HG03439 (cell line): Measurements from ENCODE around the gene THADA.

ENCODE experiments used
- ATAC-seq: cut with Tn5 transposase; IDR thresholded peaks from one replicate; pipeline ENCODE4 v1.9.1; 2021; ENCODE audit warnings: mild to moderate bottlenecking, moderate library complexity; ENCODE audit not compliant: unreplicated experiment

The THADA gene

DNA sequence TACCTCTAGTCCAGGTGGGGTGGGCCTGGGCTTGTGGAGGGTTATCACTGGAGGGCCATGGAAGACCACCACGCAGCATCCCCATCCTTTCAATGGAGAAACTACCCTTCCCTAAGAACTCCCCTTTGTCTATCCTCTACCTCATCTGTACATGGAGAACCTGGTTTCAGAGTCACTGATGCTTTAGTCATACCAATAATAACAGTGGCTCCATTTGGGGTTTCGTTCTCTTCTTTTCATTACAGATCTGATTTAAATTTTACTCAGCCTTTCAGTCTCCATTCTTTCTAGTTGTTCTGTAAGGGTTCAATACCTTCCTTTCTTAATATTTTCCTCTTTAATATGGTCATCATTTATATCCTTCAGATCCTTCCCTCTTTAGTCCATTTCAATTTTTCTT, 314.8 kb downstream of the THADA start:
- no peak for ATAC-seq

DNA sequence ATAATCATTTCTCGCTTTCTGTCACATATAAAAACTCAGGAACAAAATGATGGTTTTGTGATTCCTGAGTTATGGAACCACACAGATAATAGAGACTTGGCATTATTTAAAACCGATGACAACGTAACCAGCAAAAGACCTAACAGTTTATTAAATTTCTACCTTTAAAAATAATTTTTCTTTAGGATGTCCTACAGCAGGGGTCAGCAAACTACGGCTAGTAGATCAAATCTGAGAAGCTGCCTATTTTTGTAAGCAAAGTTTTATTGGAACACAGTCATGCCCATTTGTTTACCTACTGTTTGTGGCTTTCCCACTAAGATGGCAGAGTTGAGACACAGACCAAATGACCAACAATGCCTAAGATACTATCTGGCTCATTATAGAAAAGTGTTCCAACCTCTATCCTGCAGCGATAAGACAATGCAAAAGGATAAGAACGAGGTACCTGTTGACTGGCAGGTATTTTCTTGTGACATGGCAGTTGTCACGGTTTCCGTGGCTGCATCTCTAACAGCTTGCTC, 316.5 kb downstream of the THADA start:
- ATAC-seq: no peak

DNA sequence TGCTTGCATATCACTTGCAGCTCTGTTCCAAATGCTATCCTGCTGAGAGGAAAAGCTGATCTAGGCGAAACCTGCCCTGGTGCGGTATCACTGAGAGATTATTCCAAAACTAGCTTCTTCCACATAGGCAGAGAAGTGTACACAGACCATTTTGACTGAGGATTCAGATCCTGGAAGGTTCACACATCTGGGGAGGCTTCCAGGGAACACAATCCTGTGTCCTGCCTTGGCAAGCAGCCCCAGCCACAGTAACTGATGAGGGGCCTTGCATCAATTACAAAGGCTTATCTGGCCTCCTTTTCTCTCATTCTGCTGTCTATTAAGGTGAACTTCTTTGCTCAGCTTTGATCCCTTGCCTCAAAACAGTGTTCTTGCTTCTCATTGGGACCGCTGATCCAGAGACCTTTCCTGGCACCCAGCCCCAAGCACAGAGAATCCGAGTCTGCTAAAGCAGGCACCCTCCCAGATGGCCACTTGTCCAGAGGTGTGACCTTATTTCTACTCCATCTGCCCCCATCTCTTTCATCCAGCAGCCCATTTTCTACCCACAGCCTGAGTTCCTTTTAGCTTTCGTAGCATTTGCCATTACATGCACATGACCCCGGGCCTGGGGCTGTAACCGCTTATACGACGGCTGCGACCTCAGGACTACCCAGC, 317.1 kb downstream of the THADA start:
- ATAC-seq: no peak

DNA sequence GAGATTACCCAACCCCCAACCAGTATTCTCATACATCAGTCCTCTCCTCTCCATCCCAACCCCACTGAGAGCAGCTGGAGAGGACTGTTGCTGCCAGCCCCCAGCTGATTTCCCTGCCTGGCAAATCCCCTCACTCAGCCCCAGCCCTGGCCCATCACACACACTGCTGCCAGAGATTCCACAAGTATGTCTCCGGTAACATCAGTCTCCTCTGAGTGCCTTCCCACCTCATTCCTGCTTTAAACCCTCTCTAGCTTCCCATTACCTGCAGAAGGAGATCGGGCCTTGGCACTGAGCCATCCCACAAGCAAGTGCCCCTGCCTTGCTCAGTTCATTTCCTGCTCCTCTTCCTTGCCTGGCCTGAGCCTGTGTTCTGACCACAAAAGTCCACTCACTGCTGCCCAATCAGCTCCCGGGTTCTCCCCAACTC, 318.9 kb downstream of the THADA start:
- no peak for ATAC-seq

DNA sequence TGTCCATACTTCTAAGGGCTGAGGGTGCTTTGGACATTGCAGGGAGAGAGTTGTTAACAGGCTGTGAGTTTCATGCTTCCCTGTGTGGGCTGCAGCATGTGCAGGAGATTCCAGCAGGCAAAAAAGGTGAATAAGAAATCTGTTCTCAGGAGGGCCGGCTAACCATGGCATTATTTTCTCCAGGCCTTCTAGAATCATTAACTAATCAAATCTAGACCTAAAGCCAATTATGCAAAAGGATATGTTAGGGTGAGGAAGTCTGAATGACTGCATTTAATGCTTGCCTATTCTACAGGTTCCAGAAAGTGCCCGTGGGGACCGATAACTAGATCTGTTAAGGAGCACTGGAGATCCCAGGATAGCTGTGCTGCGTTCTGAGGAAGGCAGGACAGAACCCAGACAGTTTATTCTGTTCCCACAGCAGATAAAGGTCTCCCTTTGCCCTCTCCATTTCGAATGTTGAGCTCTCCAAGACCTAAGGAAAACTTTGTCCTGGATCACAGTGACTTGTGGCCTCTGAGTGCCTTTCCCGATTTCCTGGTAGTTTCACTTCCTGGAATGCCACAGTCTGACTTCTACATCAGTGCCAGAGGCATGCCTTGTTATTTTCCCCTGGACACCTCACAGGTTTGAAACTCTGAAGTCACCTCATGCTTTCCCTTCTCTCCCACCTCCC, 319.4 kb downstream of the THADA start:
- ATAC-seq: no peak

DNA sequence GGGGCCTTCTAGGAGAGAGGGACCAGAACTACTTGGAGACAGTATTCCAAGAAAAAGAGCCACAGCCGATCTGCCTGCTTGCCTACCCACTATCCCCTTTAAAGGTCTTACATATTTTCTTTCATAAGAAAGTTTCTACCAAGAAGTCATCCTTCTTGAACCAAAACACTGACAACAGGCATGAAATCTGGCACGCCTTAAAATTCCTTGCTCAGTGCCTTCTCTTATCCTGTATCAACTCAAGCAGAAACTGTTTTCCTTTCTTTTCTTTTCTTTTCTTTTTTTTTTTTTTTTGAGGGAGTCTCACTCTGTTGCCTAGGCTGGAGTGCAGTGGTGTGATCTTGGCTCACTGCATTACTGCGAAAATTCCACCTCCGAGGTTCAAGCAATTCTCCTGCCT, 321.1 kb downstream of the THADA start:
- no peak for ATAC-seq

DNA sequence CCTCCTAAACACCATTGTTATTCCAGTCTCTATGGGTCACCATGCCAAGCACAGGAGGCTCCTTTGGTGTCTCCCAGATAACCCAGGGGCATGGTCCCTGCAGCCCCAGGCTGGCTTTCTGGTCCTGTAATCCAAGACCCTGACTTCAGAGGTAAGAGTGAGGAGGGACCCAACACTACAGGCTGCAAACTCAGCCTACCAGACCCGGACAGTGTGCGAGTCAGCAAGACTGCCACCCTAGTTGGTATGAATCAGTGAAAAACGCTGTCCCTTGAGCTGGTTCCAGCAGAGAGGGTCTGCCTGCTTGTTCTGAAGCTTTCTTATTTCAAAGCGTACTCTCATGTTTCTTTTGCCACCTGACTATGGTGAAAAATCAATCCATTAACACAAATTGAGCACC, 321.8 kb downstream of the THADA start:
- no peak for ATAC-seq

DNA sequence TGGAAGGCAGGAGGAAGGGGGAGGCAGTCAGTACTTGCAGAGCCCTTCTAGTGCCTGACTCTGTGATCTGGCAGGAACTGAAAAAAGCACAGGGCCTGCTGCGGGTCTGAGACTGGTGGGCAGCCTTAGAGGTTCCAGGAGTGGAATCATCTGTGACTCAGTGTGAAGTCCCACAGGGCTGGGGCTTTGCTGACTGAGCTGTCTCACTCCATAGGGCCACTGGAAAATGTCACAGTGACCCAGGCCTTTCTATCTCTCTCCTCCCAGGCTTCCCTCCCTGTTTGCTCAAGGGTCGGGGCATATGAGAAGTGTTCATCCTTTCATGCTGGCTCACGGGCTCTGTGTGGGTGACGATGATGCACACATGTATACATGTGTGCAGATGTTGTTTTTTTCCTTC, 322.3 kb downstream of the THADA start:
- ATAC-seq: no peak

DNA sequence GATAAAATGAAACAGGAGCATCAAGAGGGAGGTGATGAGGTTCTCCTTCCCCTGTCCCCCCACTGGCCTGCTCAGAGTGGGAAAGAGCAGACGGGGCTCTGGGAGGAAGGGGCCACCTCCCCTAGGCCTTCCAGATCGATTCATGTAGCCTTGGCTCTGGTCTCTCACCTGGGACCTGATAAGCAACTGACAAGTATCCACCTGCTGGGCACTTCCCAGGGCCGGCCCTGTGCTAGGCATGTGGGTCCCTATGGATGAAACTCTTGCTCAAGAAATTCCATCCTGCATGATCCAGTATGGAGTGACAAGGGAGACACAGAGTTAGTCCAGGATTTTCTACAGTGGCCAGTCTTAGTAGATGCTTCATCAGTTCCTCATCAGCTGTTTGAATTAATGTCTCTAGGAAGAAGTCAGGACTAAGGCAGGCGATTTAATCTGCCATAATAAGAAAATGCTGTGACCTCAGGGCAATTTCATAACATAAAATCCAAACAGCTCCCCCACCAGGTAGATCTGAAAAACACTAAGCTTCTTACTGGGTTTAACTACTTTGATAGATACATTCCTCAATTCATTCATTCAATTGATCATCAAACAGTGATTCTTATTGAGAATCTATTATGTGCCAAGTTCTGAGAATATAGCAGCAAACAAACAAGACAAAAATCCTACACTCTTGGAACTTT, 324.8 kb downstream of the THADA start:
- ATAC-seq: no peak

DNA sequence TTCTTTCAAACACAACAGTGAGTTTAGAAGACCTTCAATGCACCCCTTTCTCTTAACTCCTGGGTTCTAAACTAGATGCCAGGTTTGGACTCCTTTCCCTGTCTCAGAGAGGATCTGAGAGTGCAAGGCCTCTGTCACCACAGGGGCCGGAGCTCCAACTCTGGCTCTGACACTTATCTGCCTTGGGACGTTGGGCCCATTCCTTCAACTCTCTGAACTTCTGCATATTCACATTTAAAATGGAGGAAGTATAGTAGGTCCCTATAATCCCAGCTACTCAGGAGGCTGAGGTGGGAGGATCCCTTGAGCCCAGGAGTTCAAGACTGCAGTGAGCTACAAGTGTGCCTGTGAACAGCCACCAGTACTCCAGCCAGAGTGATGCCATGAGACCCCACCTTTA, 325.4 kb downstream of the THADA start:
- no peak for ATAC-seq

DNA sequence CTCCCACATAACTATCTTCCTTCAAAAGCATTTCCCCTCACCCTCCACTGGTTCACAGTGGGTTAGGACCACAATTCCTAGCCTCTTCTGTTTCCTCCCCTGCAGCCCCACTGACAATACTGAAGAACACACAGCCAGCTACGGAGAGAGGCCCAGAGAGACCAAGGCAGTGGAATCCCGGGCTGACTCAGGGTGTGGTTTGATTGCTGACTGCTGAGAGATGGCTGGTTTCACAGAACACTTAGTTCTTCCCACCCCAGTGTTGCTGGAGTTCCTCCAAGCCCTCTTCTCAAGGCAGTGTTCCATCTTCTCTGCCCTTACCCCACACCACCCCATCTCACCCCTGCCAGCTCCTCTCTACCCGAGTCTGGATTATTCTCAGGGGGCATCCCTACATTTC, 326.1 kb downstream of the THADA start:
- ATAC-seq: no peak

DNA sequence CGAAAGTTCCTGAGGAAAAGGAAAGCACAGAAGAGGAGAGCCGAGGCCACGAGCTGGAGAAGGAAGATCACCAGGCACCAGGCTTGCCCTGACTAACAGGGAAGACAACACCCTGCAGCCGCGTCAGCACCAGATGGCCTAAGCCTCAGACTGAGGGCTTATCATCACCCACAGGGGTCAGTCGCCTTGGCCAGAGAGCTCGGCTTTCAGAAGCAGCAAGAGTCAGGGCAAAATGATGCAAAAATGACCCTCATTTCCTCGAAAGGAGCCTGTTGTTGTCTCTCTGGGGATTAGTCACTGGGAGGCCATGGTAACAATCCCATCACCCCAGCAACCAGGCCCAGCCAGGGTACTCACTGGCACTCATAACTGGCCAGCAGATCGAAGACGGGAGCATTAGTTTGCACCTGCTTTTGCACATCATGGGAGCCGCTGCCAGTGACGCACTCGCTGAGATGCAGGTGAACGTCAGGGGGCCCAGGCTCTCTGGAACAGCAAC, 326.7 kb downstream of the THADA start:
- ATAC-seq: no peak

DNA sequence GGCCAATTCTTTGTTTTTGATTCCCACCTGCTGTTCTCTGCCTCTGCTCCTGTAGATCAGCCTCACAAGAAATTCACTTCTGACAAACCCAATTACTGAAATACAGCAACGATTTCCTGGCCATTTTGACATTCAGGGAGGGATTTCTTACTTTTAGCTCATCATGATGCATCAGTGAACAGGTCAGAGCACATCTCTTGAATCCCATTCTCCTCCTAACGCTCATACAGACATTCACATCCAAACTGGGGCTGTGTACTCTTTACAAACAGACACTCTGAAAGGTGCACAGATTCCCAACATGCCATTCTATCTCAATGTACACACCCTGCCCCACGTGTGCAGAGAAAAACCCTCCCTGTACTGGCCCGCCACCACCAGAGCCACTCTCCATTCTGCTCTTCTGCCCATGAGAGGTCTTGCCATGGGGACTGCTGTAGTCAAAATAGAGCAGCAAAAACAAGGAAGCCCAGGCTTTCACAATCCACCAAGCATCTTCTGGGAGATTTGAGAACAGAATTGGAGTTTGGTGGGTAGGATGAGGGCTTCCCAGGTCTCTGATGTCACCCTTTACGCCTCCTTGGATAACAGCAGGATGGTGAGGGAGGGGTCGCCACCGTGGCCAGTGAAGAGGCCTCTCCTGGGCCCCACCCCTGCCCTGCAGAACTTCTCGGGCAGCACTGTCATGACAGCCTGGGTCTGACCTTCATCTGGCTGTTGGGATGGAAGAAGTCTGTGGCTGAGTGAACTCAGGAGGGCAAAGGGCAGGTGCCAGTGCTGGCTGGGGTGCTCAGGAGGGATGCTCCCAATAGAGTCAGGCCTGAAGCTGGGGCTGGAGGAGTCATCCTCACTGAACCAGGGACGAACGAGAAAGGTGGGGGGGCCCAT, 327.5 kb downstream of the THADA start:
- ATAC-seq: no peak

DNA sequence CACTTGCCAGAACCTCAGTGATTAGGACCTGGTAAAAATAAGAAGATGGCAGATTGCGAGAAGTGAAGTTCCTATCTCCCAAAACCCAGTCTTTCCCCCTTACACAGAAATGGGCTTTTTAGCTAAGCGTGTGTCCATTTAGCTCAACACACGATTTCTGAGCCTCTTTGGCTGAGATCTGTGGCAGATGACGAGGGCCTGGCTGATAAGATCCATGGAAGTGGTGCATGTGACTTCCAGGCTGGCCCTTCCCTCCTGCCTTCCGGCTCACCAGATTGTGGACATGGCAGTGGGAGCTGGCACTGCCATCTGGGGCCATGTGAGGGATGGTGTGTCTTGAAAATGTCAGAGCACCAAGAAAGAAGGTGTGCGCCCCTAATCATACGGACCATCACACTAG, 328.5 kb downstream of the THADA start:
- ATAC-seq: no peak

DNA sequence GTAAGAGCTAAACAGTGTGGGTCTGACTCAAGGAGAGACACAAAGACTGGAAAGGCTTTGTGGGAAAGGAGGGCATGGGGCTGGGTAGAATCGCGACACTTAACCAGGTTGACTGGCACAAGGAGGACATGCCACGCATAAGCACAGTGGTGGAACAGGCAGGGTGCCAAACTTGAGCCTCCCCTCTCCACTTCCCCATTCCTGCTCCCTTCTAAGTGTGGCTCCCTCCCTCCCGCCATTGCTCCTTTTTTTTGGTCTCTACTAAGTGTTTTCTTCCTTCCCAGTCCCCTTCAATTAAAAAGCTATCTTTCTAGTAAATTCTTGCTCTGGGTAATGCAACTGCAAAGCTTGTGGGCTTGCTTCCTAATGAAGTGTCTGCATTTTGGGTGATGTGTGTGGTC, 329.1 kb downstream of the THADA start:
- ATAC-seq: no peak

DNA sequence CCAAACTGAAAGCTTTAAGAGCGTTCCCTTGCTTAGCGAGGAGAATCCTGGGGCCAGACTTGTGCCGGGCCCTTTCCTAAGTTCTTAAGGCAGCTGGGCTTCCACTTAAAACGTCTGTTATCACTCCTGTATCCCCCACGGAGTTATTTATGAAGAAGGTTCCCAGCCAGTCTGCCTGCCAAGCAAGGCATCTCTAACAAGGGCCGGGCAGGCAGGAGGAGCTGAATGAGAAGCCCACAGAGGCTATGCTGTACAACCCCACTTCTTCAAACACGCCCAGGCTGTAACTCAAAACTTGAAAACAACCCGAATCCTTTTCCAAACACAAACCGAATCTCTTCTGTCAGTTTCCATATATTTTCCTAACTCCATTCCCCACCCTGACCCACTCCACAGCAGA, 330.4 kb downstream of the THADA start:
- ATAC-seq: no peak

DNA sequence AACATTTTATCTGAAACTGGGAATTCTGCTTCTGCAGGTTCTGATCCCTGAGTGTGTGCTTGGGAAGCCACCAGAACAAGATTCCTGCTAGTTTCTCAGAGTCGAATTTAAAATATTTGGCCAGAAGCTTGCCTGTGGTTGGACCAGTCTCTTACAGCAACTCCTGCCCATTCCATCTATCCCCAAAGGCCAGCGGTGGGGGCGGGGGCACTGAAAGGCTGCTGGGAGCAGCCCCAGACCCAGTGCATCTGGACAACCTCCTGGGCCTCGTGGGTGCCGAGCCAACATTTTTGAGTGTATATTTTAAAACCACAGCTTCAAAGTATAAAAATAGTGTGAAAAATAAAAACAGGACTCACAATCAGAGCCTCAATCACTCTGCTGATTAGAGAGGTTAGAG, 330.8 kb downstream of the THADA start:
- ATAC-seq: no peak

DNA sequence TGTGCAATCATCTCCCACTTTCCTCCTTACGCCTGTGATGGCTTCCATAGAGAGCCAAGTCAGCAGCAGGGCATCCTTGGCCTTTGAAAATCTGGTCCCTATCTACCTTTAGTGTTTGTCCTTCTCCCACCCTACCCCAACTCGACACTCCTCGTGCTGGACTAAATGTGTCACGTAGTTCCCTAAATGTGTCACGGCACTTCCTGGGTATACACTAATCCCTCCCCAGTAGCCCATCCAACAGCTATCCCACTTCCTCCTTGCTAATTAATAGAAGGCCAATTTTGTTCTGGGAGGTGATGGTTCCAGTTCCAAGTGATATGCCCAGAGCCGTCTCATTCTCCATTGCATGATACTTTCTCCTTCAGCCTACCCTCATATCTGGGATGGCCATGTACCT, 332.9 kb downstream of the THADA start:
- ATAC-seq: no peak

DNA sequence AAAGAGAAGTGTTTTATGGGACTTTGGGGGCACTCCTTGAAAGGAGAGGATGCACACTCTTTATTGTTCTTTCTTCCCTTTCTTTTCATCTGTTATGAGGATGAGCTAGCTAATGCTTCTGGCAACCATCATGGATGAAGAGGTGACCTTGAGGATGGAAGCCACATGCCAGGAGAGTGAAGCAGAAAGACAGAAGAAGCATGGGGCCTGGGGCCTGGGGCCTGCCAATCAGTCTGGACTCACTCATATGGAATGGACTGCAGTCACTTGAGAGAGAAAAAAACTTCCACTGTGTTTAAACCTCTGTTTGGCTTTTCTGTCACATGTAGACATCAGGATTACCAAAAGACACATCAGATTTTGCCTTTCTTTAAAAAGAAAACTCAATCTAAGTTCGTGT, 333.6 kb downstream of the THADA start:
- ATAC-seq: no peak

DNA sequence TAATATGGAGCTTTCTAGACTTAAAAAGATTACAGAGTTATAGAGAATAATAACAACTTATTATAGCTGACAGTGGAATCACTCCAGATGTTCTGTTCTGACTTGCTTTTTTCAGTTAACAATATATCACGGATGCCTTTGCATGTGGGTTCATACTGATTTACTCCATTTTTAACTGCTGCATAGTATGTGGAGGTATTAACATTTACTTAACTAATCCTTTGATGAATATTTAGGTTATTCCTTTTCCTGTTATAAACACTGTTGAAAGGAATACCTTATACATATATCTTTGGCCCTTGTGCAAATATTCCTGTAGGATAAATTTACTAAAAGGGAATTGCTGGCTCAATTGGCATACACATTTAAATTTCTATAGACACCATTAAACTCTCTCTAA, 336.3 kb downstream of the THADA start:
- ATAC-seq: no peak
